Measurements from ENCODE around the gene CD22. TPM values are rescaled to one million over a fixed set of nuclear protein-coding genes. Genes with fewer than 3 reads are reported as not detected.
"Not testable (repeated sequence)": the region's sequence is repeated elsewhere in the genome, so short reads cannot be mapped to it uniquely, and the experiment has no call there.

The CD22 gene
- total and polyA plus RNA-seq, 7 experiments from 2014 or later, result 0.70 to 23.9 (median 1.5) TPM

DNA sequence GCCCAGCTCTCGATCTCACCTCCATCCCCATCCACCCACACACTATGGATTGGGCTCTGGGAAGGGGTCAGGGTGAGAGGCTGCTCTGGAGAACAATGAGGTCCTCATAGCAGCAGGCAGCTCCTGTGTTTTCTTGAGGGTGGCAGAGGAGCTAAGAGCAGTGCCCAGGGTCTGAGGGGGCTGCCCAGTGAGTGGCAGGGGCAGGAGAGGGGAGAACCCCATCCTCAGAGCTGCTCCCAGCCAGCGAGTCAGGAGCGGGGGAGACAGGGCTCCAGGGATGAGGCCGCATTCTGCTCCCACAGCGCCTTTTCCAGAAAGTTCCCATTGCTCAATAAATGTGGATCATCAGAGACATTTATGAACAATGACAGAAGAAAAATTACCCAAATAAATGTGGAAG, 31.1 kb downstream of the CD22 start:
- H3K4me3 ChIP-seq (ENCODE audit: low read length); POLR2A ChIA-PET; H3K9me3 Mint-ChIP-seq; DNase-seq; CTCF ChIA-PET; H3K27ac ChIP-seq (ENCODE audit: low read depth, low read length); H3K36me3 Mint-ChIP-seq; H3K27ac Mint-ChIP-seq; ATAC-seq; H3K9me3 ChIP-seq (ENCODE audit: control insufficient read depth in 2 of 3, low read length in 3 of 3); H3K36me3 ChIP-seq (ENCODE audit: control insufficient read depth in 2 of 3, insufficient read depth in 3 of 3, low read length in 3 of 3); H3K4me3 Mint-ChIP-seq; intact Hi-C loops (cut with micrococcal nuclease); H3K27me3 ChIP-seq (ENCODE audit: control insufficient read depth in 2 of 2, insufficient read depth in 2 of 2, low read length in 2 of 2); H3K4me1 ChIP-seq (ENCODE audit: control insufficient read depth in 2 of 2, insufficient read depth in 2 of 2, low read length in 2 of 2): not testable (repeated sequence)
- Mint-ChIP-seq H3K27me3 (peaks cover 0 to 18% (median 5%) of the 10 kb centered on the region in 5 donors), H3K4me1 (peaks cover 7 to 12% (median 9%) of the 10 kb centered on the region in 7 donors)

DNA sequence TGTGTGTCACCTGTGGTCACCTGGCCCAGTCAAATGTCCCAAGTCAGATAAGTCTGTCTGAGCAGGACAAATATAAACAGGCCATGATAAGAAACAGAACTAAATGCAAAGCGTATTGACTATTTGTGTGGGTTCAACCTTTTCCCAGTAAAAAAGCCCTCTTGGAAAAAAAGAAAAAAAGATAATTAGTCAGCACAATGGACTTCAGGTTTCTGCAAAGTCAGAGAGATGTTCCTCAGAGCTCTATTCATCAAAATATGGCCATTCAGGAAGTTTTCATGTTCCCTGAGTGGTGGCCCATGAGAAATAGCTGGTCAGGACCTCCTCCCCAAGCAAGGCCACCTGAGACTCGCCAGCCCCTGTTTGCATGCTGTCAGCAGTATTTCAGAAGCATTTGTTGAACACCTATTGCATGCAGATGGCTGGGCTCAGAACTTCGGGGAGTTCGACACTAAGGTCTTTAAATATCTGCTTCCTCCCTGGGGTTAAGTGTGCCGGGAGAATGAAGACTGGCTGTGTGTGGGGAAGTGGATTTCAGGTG, 32.0 kb downstream of the CD22 start:
- Mint-ChIP-seq H3K27ac (no peak overlapping the region), H3K4me3 (no peak overlapping the region), H3K36me3 (no peaks in the 10 kb centered on the region), H3K9me3 (no peaks in the 10 kb centered on the region), H3K27me3 (peaks cover 0 to 21% (median 9%) of the 10 kb centered on the region in 5 donors), H3K4me1 (peaks cover 7 to 12% (median 9%) of the 10 kb centered on the region in 7 donors)
- no peaks in the 10 kb centered on the region for H3K27me3 ChIP-seq (ENCODE audit: control insufficient read depth in 2 of 2, insufficient read depth in 2 of 2, low read length in 2 of 2)
- CTCF ChIA-PET, result interaction anchor here (0.6 to 1.1 kb wide), 2 partner anchors 8 to 144 kb away, joined by 3 to 4 read pairs; no protein-coding TSS in a partner anchor
- intact Hi-C loops (cut with micrococcal nuclease), result no loop called here
- no peaks in the 10 kb centered on the region for H3K4me1 ChIP-seq (ENCODE audit: control insufficient read depth in 2 of 2, insufficient read depth in 2 of 2, low read length in 2 of 2)
- H3K9me3 ChIP-seq (ENCODE audit: control insufficient read depth in 2 of 3, low read length in 3 of 3), result no peaks in the 10 kb centered on the region
- ATAC-seq (no peak), DNase-seq (no peak)
- no peak overlapping the region for H3K4me3 ChIP-seq (ENCODE audit: low read length)
- no peak overlapping the region for H3K27ac ChIP-seq (ENCODE audit: low read depth, low read length)
- POLR2A ChIA-PET, result no interaction called here
- no peaks in the 10 kb centered on the region for H3K36me3 ChIP-seq (ENCODE audit: control insufficient read depth in 2 of 3, insufficient read depth in 3 of 3, low read length in 3 of 3)

DNA sequence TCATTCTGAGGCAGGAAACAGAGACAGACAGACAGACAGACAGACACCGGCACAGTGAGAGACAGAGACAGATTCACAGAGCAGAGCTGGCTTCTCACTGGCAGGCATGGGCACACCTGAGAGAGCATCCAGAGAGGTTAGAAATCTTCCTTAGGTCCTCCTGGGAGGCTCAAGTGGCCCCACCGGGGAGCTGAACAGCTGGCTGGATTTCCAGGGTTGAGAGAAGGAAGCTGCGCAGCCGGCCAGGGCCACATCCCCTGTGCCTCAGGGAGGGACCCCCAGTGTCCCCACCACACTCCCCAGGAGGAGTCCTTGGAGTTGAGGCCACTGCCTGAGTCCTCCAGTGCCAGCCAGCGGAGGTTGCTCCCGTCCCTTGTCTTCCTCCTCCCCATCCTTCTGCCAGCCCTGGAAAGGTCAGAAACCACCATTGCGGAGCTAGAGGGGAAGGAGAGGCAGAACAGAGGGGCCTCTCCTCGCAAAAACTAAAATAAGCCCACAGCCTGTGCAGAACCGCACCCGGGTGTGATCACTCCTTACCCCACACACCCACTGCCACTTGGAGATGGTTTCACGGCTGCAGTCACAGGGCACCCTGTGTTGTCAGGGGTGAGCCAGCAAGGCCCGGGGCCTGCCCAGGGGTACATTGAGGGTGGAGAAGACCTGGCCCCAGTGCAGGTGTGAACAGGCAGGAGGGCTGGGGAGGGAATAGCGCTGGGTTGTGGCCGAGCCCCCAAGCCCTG, 33.4 kb downstream of the CD22 start:
- Histone ChIP-seq H3K36me3 (ENCODE audit: control insufficient read depth in 2 of 3, insufficient read depth in 3 of 3, low read length in 3 of 3) (no peaks in the 10 kb centered on the region), H3K27me3 (ENCODE audit: control insufficient read depth in 2 of 2, insufficient read depth in 2 of 2, low read length in 2 of 2) (no peaks in the 10 kb centered on the region), H3K4me3 (ENCODE audit: low read length) (no peak overlapping the region), H3K27ac (ENCODE audit: low read depth, low read length) (no peak overlapping the region), H3K4me1 (ENCODE audit: control insufficient read depth in 2 of 2, insufficient read depth in 2 of 2, low read length in 2 of 2) (no peaks in the 10 kb centered on the region), H3K9me3 (ENCODE audit: control insufficient read depth in 2 of 3, low read length in 3 of 3) (no peaks in the 10 kb centered on the region)
- H3K4me1 Mint-ChIP-seq, result peaks cover 7 to 11% (median 9%) of the 10 kb centered on the region in 7 donors
- ChIA-PET POLR2A (no interaction called here), CTCF (no interaction called here)
- H3K36me3 Mint-ChIP-seq, result no peaks in the 10 kb centered on the region
- ATAC-seq, result no peak
- no peak for DNase-seq
- peaks cover 0 to 2% (median 0%) of the 10 kb centered on the region in 11 donors for H3K9me3 Mint-ChIP-seq
- no peak overlapping the region for H3K4me3 Mint-ChIP-seq
- intact Hi-C loops (cut with micrococcal nuclease), result no loop called here
- no peak overlapping the region for H3K27ac Mint-ChIP-seq
- peaks cover 0 to 30% (median 15%) of the 10 kb centered on the region in 5 donors for H3K27me3 Mint-ChIP-seq

DNA sequence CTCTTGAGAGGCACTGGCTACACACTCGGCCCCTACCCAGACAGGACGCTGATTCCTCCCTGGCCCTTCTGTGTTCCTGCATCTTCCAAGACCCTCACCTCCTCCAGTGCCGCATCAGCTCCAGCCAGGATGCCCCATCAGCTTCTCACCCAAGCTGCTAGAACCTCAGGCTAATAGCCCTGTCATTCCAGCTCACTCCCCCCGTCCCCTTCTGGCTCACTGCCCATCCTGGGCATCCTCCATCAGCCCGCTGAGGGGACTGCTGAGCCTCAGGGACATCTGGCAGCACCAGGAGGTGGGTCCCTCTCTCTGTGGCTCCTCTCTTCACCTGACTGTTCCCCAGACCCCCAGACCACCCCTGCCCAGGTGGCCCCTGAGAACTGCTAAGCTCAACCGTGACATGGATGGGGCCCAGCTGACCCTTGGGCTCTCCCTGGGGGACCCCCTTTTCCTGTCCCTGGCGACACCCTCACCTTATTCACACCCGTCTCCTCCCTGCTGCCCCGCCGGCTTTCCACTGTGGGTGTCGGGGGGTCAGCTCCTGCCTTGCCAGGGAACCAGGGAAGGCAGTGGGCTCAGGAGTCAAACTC, 34.1 kb downstream of the CD22 start:
- Mint-ChIP-seq H3K36me3 (no peaks in the 10 kb centered on the region), H3K27ac (no peak overlapping the region), H3K9me3 (peaks cover 0 to 2% (median 0%) of the 10 kb centered on the region in 11 donors), H3K4me3 (no peak overlapping the region), H3K4me1 (peaks cover 3 to 4% (median 4%) of the 10 kb centered on the region in 7 donors), H3K27me3 (peaks cover 0 to 31% (median 15%) of the 10 kb centered on the region in 5 donors)
- Histone ChIP-seq H3K27ac (ENCODE audit: low read depth, low read length) (no peak overlapping the region), H3K27me3 (ENCODE audit: control insufficient read depth in 2 of 2, insufficient read depth in 2 of 2, low read length in 2 of 2) (no peaks in the 10 kb centered on the region), H3K36me3 (ENCODE audit: control insufficient read depth in 2 of 3, insufficient read depth in 3 of 3, low read length in 3 of 3) (no peaks in the 10 kb centered on the region), H3K4me1 (ENCODE audit: control insufficient read depth in 2 of 2, insufficient read depth in 2 of 2, low read length in 2 of 2) (no peaks in the 10 kb centered on the region), H3K9me3 (ENCODE audit: control insufficient read depth in 2 of 3, low read length in 3 of 3) (no peaks in the 10 kb centered on the region), H3K4me3 (ENCODE audit: low read length) (no peak overlapping the region)
- intact Hi-C loops (cut with micrococcal nuclease), result no loop called here
- no peak for ATAC-seq
- ChIA-PET CTCF (no interaction called here), POLR2A (no interaction called here)
- DNase-seq, result no peak

DNA sequence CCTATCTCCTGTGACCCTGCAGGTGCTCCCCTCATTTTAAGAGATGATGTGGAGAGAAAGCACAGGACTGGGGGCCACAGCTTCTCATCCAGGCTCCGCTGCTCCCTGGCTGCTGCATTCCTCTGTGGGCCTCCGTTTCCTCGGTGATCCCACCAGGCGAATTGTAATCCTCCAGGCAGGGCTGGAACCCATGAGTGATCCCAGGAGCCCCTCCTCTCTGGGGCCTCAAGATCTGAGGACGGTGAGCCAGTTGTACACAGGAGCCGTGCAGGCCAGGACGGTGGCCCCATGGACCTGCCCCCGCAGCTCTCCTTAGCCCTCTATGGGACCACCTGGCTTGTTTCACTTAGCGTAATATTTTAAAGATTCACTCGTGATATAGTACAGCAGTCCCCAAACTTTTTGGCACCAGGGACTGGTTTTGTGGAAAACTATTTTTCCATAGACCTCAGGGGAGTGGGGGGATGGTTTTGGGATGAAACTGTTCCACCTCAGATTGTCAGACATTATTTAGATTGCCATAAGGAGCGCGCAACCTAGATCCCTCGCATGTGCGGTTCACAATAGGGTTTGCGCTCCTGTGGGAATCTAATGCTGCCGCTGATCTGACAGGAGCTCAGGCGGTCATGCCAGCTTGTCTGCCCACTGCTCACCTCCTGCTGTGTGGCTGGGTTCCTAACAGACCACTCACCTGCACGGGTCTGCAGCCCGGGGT, 34.9 kb downstream of the CD22 start:
- Histone ChIP-seq H3K9me3 (ENCODE audit: control insufficient read depth in 2 of 3, low read length in 3 of 3) (no peaks in the 10 kb centered on the region), H3K27ac (ENCODE audit: low read depth, low read length) (no peak overlapping the region), H3K4me3 (ENCODE audit: low read length) (no peak overlapping the region), H3K27me3 (ENCODE audit: control insufficient read depth in 2 of 2, insufficient read depth in 2 of 2, low read length in 2 of 2) (no peaks in the 10 kb centered on the region), H3K36me3 (ENCODE audit: control insufficient read depth in 2 of 3, insufficient read depth in 3 of 3, low read length in 3 of 3) (no peaks in the 10 kb centered on the region), H3K4me1 (ENCODE audit: control insufficient read depth in 2 of 2, insufficient read depth in 2 of 2, low read length in 2 of 2) (no peaks in the 10 kb centered on the region)
- intact Hi-C loops (cut with micrococcal nuclease), result no loop called here
- Mint-ChIP-seq H3K36me3 (no peaks in the 10 kb centered on the region), H3K9me3 (peaks cover 0 to 2% (median 0%) of the 10 kb centered on the region in 11 donors), H3K27ac (no peak overlapping the region), H3K4me1 (no peaks in the 10 kb centered on the region), H3K27me3 (peaks cover 0 to 37% (median 12%) of the 10 kb centered on the region in 5 donors), H3K4me3 (no peak overlapping the region)
- ATAC-seq (no peak), DNase-seq (no peak)
- ChIA-PET POLR2A (no interaction called here), CTCF (no interaction called here)

DNA sequence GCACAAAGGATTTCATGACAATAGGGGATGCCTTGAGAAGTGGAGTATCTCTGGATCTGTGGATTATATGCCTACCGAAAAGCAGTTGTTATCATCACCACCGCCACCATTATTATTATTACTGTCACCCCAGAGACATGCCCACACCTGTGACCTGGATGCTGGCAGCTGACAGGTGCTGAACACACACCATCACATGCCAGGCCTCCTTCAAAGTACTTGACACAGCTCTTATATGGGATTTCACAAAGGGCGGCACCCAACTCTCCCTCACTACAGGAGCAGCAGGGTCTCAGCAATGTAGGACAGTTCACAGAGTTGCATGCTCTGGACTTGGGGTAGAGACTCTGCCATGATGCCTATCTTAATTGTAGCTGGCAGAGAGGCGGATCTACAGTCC, 36.3 kb downstream of the CD22 start:
- Mint-ChIP-seq H3K27me3 (peaks cover 0 to 46% (median 12%) of the 10 kb centered on the region in 5 donors), H3K36me3 (peaks cover 0 to 5% (median 0%) of the 10 kb centered on the region in 5 donors), H3K9me3 (peaks cover 0 to 2% (median 0%) of the 10 kb centered on the region in 11 donors), H3K27ac (no peak overlapping the region), H3K4me1 (peaks cover 0 to 4% (median 0%) of the 10 kb centered on the region in 7 donors), H3K4me3 (no peak overlapping the region)
- H3K9me3 ChIP-seq (ENCODE audit: control insufficient read depth in 2 of 3, low read length in 3 of 3), result no peaks in the 10 kb centered on the region
- H3K4me1 ChIP-seq (ENCODE audit: control insufficient read depth in 2 of 2, insufficient read depth in 2 of 2, low read length in 2 of 2), result no peaks in the 10 kb centered on the region
- no peak overlapping the region for H3K27ac ChIP-seq (ENCODE audit: low read depth, low read length)
- H3K4me3 ChIP-seq (ENCODE audit: low read length), result no peak overlapping the region
- no peaks in the 10 kb centered on the region for H3K27me3 ChIP-seq (ENCODE audit: control insufficient read depth in 2 of 2, insufficient read depth in 2 of 2, low read length in 2 of 2)
- ATAC-seq, result no peak
- POLR2A ChIA-PET, result no interaction called here
- DNase-seq, result no peak
- no peaks in the 10 kb centered on the region for H3K36me3 ChIP-seq (ENCODE audit: control insufficient read depth in 2 of 3, insufficient read depth in 3 of 3, low read length in 3 of 3)
- CTCF ChIA-PET, result no interaction called here
- intact Hi-C loops (cut with micrococcal nuclease), result no loop called here

Measured in naive thymus-derived CD4-positive, alpha-beta T cell (primary cell).